Stimulated activated CD4-positive, alpha-beta T cell treated with anti-CD3 and anti-CD28 coated beads, Interleukin-4, amount 100 ng/mL, for 48 hours (primary cell): ENCODE results near the gene CLPSL1.

Source experiments
- DNase-seq, 2 donors: peaks; one replicate each; pipeline ENCODE4 v3.0.0-alpha.2; 2020; ENCODE audit warnings: low read depth in 2 of 2

Gene CLPSL1

DNA sequence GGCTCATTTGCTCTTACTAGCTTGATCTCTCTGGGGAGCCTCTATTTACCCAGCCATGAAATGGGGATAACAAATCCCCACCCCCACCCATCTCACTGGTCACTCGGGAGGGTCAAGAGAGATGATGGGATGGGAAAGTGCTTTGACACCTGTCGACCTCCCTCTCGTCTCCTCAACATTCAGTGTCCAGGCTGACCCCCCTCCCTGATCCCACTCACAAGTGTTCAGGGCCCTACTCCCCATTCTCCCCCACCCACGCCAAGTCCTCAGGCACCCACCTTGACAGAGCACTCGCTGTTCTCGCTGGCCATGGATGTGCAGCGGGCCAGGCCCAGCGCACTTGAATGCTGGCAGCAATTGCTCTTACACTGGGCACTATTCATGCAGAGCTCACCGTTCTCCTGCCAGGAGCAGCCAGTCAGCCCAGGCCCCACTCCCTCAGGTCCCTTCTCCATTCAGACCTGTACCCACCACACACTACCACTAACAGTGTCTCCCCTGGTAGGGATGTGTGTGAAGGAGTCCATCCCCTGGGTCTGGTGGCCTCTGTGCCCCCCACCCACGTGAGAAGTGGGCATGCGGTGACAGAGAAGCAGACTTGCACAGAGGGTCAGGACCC is 14.7 kb downstream of the CLPSL1 start:
- DNase-seq = no peak

DNA sequence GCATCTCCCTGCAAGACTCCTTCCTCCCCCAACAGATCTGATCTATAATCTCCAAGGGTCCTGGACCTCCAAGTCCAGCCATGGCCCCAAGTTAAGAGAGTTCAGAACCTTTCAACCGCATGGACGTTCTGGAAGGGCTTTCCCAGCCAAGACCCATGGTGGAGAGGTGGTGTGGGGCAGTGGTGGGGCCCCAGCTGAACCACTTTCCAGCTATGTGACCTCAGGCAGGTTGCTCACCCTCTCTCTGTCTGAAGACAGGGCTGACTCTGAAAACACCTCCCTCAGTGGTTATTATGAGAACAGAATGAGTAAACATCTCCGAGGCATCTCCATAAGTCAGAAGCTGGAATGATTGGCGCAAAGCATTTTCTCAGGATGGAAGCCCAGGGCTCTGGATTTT is 15.4 kb downstream of the CLPSL1 start:
- no peak for DNase-seq

DNA sequence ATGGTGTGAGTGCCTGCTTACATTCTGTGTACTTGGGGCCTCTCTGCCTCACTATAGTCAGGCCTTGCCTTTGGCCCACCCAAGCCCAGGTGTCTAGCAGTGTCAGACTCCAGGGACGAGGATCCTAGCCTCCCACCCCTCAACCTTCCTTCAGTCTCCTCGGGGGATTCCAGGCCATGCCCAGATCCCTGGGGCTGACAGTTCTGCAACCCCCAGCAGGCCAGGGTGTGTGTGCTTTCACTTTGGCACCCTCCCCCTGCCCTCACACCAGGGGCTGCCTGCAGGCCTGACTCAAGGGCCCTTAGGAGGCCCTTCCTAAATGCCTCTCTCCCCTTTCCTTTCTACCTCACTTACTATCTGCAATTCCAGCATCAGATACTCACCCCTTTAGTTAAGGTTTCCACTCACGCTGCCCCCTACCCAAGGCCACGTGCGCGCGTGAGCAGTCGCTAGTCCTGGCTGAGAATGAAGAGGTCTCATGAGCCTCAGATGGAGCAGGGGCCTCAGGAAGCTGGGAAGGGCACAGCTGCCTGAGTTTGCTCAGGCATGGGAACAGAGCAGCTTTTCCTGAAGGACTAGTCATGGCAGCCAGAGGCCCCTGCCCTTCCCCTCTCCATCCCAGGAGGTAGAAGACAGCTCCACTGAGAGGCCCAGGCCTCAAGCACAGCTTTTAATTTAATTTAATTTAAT is 17.2 kb downstream of the CLPSL1 start:
- no peak for DNase-seq

DNA sequence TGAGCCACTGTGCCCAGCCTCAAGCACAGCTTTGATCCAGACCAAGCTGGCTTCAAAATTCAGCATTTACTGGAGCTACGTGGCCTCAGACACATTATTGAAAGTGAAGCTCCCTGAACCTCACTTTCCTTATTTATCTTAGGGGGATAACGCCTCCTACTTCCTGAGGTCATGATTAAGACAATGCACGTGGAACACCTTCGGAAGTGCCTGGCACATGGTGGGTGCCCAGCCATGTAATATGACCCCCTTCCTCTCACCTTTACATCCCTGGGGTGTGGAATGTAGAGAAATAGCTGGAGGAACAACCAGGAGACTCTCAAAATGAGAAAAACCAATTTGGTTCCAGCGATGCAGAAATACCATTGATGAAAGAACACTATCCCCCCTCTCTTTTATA is 17.9 kb downstream of the CLPSL1 start:
- DNase-seq = no peak

DNA sequence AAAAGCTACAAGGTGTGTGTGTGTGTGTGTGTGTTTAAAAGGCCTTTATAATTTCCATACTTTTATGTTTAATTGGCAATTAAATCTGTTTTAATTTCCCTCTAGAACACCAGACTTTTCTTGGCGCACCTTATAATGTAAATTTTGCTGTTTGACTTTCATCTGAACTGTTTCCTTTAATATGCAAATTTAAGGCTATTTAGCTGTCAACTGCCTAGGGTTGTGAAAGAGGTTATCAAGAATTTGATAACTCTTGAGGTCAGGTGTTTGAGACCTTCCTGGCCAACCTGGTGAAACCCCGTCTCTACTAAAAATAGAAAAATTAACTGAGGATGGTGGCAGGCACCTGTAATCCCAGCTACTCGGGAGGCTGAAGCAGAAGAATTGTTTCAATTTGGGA is 20.3 kb downstream of the CLPSL1 start:
- DNase-seq = no peak

DNA sequence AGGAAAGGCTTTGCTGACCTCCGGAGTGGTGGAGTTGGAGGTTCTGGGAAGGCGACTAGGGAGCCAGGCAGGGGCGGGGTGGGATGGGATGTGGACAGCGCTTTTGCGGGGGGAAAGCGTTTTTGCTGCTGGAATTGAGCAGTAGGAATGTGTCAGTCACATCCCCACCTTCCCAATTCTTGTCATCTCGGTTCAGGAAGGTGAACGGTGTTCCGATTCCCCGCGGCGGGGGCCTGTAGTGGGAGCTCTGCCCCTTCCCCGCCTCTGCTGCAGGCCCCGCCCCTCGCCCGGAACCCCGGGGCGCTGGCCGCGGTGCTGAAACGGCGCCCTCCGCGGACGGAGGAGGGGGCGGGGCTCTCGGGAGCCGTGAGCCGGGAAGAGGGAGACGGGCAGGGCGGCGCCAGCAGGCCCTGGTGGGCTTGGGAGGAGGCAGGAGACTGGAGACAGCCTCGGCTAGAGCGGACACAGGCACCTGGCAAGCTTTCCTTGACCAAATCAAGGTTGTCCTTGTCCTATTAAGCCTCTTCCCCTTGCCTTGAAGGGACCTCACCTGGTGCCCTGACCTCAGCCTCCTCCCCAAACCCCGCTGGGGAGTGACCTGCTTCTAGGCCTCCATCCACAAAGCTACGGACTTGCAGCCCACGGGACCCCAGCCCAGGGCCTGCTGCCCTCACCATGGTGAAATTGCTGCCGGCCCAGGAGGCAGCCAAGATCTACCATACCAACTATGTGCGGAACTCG is 24.3 kb downstream of the CLPSL1 start, which contains the start of gene LHFPL5:
Gene LHFPL5 (plus strand): TSS at position 357 of the 741 bp plus-strand sequence. CDS start 319 bp downstream, at position 676.
- DNase-seq = peak; percentile 35 to 47

DNA sequence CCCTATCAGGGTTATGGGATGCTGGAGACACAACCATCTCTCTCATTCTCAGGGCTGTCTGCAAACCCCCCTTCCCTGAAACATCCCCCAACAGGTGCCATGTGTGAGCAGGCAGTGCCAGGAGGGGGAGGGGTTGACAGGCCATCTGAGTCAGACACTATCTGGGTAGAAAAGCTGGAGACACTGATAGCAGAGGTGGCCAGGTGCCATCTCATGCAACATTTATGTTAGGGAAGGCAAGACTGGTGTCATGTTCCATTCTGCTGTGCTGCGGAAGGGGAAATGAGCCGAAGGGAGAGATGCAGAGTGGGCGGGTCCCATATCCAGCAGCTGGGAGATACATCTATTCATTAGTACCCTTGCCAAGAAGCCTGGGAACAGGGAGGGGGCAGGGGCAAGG is 27.9 kb downstream of the CLPSL1 start:
- DNase-seq = no peak

DNA sequence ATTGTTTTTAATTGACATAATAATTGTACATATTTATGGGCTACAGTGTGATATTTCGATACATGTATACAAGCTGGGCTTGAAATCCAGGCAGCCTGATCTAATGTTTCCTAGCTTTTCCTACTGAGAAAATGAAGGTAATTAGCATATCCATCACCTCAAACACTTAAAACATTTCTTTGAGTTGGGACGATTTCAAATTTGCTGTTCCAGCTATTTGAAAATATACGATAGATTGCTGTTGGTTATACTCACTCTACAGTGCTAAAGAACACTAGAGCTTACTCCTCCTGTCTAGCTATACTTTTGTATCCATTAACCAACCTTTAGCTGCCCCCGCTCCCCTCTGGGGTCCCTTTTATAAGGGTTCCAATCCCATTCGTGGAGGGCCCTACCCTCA is 29.0 kb downstream of the CLPSL1 start:
- DNase-seq = no peak

DNA sequence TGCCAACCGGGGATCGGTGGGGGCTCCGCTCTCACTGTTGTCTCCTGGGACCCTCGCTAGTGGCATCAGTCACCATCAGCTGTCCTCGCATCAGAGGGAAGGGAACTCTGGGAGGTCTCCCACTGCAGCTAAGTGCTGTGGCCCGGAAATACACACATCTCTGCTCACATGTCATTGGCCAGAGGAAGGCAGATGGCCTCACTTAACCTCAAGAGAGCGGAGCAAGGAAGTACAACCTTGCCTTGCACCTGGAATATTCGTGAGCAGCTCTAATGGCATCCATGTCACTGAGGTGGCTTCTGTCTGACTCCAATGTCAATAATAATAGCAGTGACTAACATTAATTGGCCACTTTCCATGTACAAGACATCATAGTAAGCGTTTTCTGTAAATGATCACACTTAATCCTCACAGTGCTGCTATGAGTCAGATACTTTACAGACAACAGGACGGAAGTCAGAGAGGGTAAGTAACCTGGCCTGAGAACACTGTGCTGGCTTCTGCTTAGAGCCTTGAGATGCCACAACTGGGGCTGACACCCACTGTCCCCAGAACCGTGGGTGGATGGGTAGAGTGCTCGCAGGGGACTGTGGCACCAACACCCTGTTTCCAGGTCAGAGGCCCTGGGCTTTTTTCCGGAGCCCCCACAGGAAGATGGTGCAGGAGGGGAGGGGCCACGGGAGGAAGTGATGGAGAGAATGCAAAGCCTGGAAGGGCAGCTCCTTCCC is 30.3 kb downstream of the CLPSL1 start:
- no peak for DNase-seq

DNA sequence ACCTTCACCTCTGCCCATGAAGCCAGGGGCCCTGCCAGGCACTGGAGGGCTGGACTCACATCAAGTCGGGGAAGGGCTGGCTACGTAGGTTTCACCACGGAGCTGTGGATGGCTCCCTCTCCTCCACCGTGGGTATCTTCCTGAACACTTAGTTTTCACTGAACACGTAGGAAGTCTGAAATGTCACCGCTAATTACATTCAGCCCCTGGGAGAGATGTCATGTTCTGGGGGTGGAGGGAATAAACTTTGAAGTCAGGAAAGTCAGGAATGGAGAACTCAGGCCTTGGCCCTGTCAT is 30.8 kb downstream of the CLPSL1 start:
- DNase-seq = no peak

DNA sequence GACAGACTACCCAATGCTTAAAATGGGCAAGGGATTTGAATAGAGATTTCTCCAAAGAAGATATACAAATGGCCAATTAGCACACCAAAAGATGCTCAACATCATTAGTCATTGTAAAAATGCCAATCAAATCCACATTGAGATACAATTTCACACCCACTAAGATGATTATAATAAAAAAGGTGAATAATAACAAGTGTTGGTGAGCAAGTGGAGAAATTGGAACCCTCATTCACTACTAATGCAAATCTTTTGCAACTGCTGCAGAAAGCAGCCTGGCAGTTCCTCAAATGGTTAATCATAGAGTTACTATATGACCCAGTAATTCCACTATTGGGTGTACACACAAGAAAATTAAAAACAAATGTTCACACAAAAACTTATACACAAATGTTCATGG is 36.7 kb downstream of the CLPSL1 start:
- DNase-seq = no peak

DNA sequence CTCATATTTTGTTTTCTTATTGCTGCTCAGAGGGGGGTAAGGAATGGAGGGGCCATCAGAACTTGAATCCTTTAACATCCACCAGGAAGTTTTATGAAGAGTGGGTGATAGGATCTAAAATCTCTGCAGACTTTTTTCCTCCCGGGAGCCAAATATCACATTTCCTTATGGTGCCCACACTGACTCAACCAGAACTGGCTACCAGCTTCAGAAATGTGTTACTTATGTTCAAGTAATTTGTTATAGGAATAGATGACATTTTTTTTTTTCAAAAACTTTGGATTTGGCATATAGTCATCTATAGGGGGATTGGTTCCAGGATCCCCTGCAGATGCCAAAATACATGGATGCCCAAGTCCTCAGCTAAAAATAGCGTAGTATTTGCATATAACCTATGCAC is 42.8 kb downstream of the CLPSL1 start:
- DNase-seq = no peak

DNA sequence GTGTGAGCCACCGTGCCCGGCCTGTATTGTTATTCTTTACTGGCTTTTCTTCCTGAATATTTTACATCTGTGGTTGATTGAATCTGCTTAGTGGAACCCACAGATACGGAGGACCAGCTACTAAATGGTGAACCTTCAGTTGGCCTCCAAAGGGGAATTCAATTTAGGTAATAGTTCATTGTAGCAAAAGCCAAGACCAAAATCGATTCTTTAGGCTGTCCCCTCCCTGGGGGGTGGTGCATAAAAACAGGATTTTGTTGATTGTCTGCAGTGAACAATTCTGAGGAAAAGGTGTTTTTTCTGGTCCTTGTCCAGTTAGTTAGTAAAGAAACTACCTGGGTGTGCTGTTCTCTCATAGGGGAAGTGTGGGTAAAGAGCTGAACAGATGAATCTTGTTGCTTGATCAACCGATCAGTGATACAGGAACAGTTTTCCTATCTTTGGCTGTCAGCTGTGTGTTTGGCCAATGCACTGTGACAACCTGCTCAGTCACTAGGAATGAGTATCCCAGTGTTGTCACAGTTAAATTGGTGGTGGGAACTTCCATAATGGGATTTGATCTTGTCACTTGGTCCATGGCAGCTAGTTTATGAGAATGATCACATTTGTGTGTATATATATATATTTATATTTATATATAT is 43.9 kb downstream of the CLPSL1 start:
- DNase-seq = no peak

DNA sequence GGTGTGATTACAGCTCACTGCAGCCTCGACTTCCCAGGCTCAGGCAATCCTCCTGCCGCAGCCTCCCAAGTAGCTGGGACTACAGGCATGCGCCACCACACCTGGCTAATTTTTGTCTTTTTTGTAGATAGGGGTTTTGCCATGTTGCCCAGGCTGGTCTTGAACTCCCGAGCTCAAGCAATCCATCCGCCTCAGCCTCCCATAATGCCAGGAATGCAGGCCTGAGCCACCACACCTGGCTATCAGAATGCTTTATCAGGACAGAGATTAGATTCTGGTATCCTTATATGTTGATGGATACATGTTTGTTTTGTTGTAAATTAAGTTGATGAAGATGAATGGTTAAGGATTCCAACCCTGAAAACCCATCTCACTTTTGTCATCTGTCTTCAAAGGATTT is 48.5 kb downstream of the CLPSL1 start:
- no peak for DNase-seq

DNA sequence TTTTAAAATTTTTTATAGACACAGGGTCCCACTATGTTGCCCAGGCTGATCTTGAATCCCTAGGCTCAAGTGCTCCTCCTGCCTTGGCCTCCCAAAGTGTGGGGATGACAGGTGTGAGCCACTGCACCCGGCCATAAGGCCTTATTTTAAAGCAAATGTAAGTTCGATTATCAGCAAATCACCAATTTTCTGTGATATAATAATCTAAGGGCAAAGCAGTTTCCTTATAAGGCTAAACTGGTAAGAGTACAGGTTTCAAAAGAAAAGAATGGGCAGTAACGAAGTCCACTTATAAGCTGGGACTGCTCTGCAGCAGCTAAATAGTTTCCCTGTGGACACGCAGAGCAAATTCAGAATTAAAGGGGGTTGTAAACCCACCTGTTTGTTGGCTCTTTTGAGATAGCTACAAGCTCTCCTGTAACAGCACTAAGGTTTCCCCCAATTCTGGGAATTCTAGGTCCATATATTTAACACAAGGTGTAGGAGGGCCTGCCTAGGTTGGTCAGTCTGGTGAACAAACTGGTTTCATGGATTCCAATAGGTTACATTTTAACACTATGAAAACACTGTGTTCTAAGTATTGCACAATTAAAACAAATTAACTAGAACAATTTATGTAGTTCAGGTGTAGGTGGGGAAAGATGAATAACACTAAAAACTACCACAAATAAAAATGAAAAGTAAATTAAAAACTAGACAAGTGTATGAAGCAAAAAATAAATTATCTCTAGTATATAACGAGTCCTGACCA is 50.6 kb downstream of the CLPSL1 start:
- DNase-seq = no peak

DNA sequence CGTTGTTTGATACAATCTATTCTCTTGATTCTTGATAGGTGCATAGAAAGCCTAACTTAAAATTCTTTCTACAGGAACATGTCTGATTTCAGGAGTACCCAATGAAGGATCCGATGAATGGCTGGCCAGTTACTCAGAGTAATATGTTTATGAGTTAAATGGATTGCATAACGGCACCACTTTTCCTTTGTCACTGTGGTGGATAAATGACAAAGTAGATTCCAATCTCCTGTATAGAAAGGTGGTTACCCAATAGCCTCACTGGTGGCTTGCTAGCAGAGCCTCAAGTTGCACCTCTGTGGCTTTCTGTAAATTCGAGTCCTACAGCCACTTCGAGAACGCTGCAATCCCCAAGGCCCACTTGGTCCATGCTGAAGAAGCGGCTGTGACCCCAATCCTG is 52.7 kb downstream of the CLPSL1 start:
- no peak for DNase-seq
